Kidney (tissue), 14 donors: ENCODE measurements around the gene ALDH3A2. TPM values are rescaled to one million over a fixed set of nuclear protein-coding genes. Genes with fewer than 3 reads are reported as not detected.

ENCODE experiments used
- DNase-seq, 5 donors: peaks; one replicate each; pipeline ENCODE4 v3.0.0-alpha.2; 2013 to 2020
- FAIRE-seq: peaks from 2 replicates; lab custom pipeline; 2012; peaks lifted over from hg19 to GRCh38; lab: Jason Lieb, UNC
- H3K27ac ChIP-seq, 2 donors: one replicate each; pipeline ENCODE4 v1.7.0; 2013; ENCODE audit warnings: low read depth in 2 of 2, low read length in 2 of 2, inconsistent platforms in 1 of 2
- H3K27me3 ChIP-seq: one replicate; pipeline ENCODE4 v1.7.1; 2013; ENCODE audit warnings: low read length, inconsistent platforms; ENCODE audit not compliant: control insufficient read depth, insufficient read depth
- H3K36me3 ChIP-seq, 3 donors: one replicate each; pipeline versions ENCODE4 v1.7.0 to v1.7.1; 2013; ENCODE audit warnings: low read length in 3 of 3, control low read depth in 1 of 3, inconsistent platforms in 1 of 3; ENCODE audit not compliant: insufficient read depth in 3 of 3, control insufficient read depth in 2 of 3
- H3K4me1 ChIP-seq, 3 donors: one replicate each; pipeline versions ENCODE4 v1.7.0 to v1.7.1; 2013; ENCODE audit warnings: low read length in 3 of 3, inconsistent platforms in 1 of 3, low read depth in 1 of 3; ENCODE audit not compliant: control insufficient read depth in 2 of 3, insufficient read depth in 2 of 3
- H3K4me3 ChIP-seq, 3 donors: one replicate each; pipeline versions ENCODE4 v1.7.0 to v1.8.1; 2013; ENCODE audit warnings: low read length in 3 of 3, control low read depth in 1 of 3, inconsistent platforms in 1 of 3
- H3K9ac ChIP-seq, 3 donors: one replicate each; pipeline versions ENCODE4 v1.7.0 to v1.7.1; 2013; ENCODE audit warnings: low read length in 3 of 3, control low read depth in 1 of 3, inconsistent platforms in 1 of 3
- H3K9me3 ChIP-seq, 3 donors: one replicate each; pipeline versions ENCODE4 v1.7.0 to v1.7.1; 2013; ENCODE audit warnings: low read length in 3 of 3, control low read depth in 1 of 3, inconsistent platforms in 1 of 3; ENCODE audit not compliant: control insufficient read depth in 2 of 3, insufficient read depth in 1 of 3
- intact Hi-C: fragments of 100-400 bp; cut with DNase I; formaldehyde crosslinking; loops from one replicate; pipeline ENCODE4 v1.11.1; 2022
- polyA plus RNA-seq: library from polyadenylated mRNA; stranded (reverse); fragments of 350-450 nt; fragmentation: Illumina TruSeq; extraction: RNeasy Lipid Tissue Mini Kit (QIAGEN cat#74804); gene quantifications from one replicate; pipeline ENCODE4 v1.2.3, GENCODE V29; 2014; ENCODE audit warnings: low read depth, low replicate concordance; ENCODE audit not compliant: insufficient read depth
- total RNA-seq: library from RNA; stranded (reverse); fragmentation: NEBNext Ultra II Directional; extraction: Animal tissue kit (Norgen Biotek cat#: 25700); gene quantifications from one replicate; pipeline ENCODE4 v1.2.1, GENCODE V29; 2021
- TF ChIP-seq, protein P1 (sequence below): IDR thresholded peaks from 3 replicates; pipeline ENCODE4 v1.5.1; 2012; ENCODE audit warnings: mild to moderate bottlenecking, moderate library complexity, borderline replicate concordance; ENCODE audit not compliant: insufficient read depth; ENCODE audit errors: extremely low read depth
- donor health status: control.
- donor health status: control.
- donor health status: control.
- donor health status: control.
- donor health status: control.
- donor health status: DM: yes; HTN: yes; CAD: no.
- donor health status: Normal renal cell carcinoma (clear cell type).

ALDH3A2 gene
- total and polyA plus RNA-seq, 2 donors from 2014 or later, result 75.0 to 87.7 TPM

DNA sequence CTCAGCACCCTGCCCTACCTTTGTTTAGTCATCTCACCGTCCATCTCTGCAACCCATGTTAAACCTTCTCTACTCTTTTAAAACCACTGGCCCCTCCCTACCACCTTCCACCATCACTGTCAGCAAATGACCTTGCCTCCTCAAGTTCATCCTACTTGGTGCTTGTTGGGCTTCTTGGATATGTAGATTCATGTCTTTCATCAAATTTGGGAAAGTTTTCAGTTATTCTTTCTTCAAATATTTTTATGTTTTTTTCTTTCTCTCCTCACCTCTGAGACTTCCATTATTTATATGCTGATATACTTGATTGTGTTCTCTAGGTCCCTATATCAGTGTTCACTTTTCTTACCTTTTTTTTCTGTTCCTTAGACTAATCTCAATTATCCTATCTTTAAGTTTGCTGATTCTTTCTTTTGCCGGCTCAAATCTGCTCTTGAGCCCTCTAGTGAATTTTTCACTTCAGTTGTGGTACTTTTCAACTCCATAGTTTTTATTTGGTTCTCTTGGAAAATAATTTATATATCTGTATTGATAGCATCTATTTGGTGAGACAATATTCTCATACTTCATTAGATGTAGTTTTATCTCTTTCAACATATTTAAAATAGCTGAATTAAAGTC, 28.7 kb upstream of the ALDH3A2 start:
- no peak for FAIRE-seq
- no peak for DNase-seq
- TF ChIP-seq, protein P1, sequence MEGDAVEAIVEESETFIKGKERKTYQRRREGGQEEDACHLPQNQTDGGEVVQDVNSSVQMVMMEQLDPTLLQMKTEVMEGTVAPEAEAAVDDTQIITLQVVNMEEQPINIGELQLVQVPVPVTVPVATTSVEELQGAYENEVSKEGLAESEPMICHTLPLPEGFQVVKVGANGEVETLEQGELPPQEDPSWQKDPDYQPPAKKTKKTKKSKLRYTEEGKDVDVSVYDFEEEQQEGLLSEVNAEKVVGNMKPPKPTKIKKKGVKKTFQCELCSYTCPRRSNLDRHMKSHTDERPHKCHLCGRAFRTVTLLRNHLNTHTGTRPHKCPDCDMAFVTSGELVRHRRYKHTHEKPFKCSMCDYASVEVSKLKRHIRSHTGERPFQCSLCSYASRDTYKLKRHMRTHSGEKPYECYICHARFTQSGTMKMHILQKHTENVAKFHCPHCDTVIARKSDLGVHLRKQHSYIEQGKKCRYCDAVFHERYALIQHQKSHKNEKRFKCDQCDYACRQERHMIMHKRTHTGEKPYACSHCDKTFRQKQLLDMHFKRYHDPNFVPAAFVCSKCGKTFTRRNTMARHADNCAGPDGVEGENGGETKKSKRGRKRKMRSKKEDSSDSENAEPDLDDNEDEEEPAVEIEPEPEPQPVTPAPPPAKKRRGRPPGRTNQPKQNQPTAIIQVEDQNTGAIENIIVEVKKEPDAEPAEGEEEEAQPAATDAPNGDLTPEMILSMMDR, result no peak
- Histone ChIP-seq H3K27me3 (no peaks in the 10 kb centered on the region), H3K9me3 (peaks cover 0 to 28% (median 11%) of the 10 kb centered on the region in 3 donors), H3K9ac (no peak overlapping the region), H3K36me3 (no peaks in the 10 kb centered on the region), H3K4me3 (no peak overlapping the region), H3K27ac (no peak overlapping the region), H3K4me1 (no peaks in the 10 kb centered on the region)
- intact Hi-C loops, result no loop called here

DNA sequence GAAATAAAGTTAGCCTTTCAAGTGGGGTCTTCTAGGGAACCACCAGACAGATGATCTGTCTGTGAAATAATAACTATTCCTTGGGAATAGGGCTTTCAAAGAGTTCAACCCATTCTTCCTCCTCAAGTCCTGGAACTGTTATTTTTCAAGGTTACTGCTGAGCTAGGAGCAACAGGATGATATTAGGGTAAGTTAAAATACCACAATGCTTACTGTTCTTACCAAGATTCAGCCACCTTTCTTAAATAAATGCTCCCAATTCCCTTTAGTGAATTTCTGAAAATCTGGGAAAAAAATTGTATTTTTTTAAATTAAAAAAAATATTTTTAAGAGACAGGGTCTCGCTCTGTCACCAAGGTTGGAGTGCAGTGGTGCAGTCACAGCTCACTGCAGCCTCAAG, 26.9 kb upstream of the ALDH3A2 start:
- TF ChIP-seq, protein P1, result no peak

DNA sequence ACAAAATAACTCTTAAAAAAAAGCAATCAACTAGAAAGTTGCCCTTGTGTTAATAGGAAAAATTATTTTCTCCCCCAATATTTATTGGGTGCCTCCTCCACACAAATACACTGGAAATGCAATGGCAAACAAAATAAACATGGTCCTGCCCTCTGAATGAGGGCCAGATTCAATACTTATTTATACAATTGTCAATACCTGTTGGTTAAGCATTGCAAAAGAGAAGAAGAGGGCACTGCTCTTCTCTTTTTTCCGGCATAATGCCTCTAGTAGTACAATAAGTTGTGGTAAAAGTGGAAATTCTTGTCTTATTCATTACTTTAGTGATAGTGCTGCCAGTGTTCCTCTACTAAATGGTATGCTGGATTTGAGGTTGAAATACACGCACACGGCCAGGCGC, 22.5 kb upstream of the ALDH3A2 start:
- intact Hi-C loops, result no loop called here
- Histone ChIP-seq H3K9ac (no peak overlapping the region), H3K9me3 (peaks cover 0 to 2% (median 0%) of the 10 kb centered on the region in 3 donors), H3K36me3 (no peaks in the 10 kb centered on the region), H3K4me3 (no peak overlapping the region), H3K4me1 (no peaks in the 10 kb centered on the region), H3K27me3 (no peaks in the 10 kb centered on the region), H3K27ac (no peak overlapping the region)
- TF ChIP-seq, protein P1, result no peak
- FAIRE-seq, result no peak
- no peak for DNase-seq

More for the DNA sequence above, 26.9 kb upstream of the ALDH3A2 start:
- no peak overlapping the region for H3K27ac ChIP-seq
- no peaks in the 10 kb centered on the region for H3K4me1 ChIP-seq
- intact Hi-C loops, result no loop called here
- H3K4me3 ChIP-seq, result no peak overlapping the region
- no peaks in the 10 kb centered on the region for H3K27me3 ChIP-seq
- no peak for FAIRE-seq
- peaks cover 0 to 28% (median 11%) of the 10 kb centered on the region in 3 donors for H3K9me3 ChIP-seq
- no peak for DNase-seq
- no peak overlapping the region for H3K9ac ChIP-seq
- H3K36me3 ChIP-seq, result no peaks in the 10 kb centered on the region
